ENCODE results near the gene PRSS57. TPM values are rescaled to one million over a fixed set of nuclear protein-coding genes. Genes with fewer than 3 reads are reported as not detected.

PRSS57 gene
- total RNA-seq, 1 experiment from 2014 or later, result not detected

DNA sequence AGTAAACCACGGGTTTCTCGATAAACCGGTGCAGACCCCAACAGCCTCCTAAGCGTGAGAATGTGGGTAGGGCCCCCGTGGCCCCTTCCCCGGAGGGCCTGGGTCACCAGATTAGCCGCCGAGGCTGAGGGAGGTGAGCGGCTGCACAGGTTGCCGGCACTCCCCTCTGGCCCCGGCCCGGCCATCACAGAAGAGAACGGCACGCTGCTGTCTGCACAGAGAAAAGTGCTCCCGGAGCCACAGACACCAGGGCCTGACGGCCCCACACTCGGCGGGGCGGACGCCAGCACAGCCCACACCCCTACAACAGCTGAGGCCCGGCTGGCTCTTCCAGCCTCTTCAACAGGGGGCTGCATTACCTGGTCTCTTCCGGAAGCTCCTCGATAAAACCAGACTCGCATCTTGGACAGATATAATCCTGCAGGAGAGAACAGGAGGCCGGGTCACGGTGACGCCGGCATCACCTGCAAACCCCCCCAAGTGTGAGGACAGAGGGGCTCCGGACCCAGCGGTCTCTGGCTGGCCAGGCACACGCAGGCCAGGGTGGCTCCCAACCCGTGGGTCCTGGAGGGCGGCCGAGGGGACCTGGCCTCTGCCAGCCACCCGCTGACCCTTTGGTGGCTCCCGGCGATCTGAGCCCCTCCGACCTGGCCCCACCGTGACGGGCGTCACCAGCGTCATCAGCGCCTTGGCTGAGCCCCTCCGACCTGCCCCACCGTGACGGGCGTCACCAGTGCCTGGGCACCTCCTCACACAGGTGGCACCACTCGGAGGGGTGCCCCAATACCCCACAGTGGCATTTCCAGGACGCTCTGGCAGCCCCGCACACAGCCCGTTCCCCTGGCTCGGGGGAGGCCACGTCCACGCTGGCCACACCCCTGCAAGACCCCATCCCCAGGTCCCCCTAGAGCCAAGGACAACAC, 42.5 kb downstream of the PRSS57 start:
- no peaks in the 10 kb centered on the region for H3K4me1 ChIP-seq (replicated peaks)

DNA sequence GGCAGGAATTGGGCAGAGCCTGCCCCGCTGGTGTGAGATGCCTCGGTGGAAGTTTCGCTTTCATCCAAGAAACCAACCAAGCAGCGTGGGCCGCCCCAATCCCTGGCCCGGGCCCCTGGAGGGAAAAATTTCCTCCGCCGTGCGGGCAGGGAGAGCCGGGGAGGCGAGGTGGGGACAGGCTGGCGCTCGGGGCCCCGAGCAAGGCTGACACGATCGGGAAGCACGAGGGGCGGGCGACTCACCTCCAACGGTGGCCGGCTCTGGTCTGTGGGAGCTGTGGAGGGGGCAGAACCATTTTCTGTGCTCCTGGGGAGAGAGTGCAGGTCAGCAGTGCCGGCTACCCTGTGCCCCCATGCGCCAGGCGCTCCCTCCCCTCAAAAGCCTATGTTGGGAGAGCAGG, 43.3 kb downstream of the PRSS57 start:
- Histone ChIP-seq H3K4me3 (no peak overlapping the region), H3K4me1 (replicated peaks) (no peaks in the 10 kb centered on the region), H3K9me3 (replicated peaks) (no peaks in the 10 kb centered on the region), H3K27ac (no peak overlapping the region), H3K27me3 (replicated peaks) (no peaks in the 10 kb centered on the region), H3K36me3 (peaks cover 80% of the 10 kb centered on the region)
- peak in 1 of 2 experiments; percentile 47 for DNase-seq (ENCODE audit: low read depth in 1 of 2, low spot score in 2 of 2)

More for the DNA sequence above, 42.5 kb downstream of the PRSS57 start:
- no peaks in the 10 kb centered on the region for H3K9me3 ChIP-seq (replicated peaks)
- no peaks in the 10 kb centered on the region for H3K27me3 ChIP-seq (replicated peaks)
- no peak overlapping the region for H3K4me3 ChIP-seq
- DNase-seq (ENCODE audit: low read depth in 1 of 2, low spot score in 2 of 2), result no peak
- peaks cover 78% of the 10 kb centered on the region for H3K36me3 ChIP-seq
- no peak overlapping the region for H3K27ac ChIP-seq

DNA sequence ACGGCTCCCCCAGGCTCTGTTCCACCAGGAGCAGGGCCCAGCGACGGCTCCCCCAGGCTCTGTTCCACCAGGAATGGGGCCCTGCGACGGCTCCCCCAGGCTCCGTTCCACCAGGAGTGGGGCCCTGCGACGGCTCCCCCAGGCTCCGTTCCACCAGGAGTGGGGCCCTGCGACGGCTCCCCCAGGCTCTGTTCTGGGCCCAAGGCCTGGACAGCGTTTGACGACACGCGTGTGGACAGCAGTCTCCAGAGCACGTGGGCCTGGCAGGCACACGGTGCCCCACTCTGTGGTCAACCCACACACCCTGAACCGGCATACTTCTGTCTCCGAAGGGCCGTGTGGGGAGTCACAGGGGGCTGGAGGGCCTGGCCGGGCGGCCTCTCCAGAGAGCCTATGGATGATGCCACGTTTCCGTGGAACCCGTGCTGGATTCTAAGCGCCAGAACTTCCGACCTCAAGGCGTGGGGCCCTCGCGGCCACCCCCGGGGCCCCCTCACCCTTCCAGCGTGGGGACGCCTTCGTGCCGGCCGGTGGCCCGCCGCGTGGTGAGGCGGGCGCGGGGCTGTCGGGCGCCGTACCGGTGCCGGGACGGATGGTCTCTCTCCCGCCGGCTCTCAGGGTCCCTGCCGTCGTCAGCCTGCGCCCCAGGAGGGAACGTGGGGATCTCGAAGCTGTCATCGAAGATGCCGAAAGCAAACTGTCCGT, 44.0 kb downstream of the PRSS57 start:
- H3K27me3 ChIP-seq (replicated peaks), result no peaks in the 10 kb centered on the region
- H3K4me1 ChIP-seq (replicated peaks), result no peaks in the 10 kb centered on the region
- no peak overlapping the region for H3K4me3 ChIP-seq
- no peak for DNase-seq (ENCODE audit: low read depth in 1 of 2, low spot score in 2 of 2)
- peaks cover 82% of the 10 kb centered on the region for H3K36me3 ChIP-seq
- H3K9me3 ChIP-seq (replicated peaks), result no peaks in the 10 kb centered on the region
- no peak overlapping the region for H3K27ac ChIP-seq

DNA sequence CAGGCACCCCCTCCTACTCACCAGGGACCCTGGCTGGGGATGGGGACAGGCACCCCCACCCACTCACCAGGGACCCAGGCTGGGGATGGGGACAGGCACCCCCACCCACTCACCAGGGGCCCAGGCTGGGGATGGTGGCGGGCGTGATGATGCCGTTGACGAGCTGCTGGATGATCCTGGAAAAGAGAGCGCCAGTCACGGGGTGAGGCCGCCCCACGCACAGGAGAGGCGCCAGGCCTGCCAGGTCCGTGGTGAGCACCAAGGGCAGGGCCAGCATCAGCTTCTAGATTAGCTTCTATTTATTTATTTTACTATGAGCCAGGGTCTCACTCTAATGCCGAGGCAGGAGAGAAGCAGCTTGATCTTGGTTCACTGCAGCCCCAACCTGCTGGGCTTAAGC, 45.1 kb downstream of the PRSS57 start:
- Histone ChIP-seq H3K27me3 (replicated peaks) (no peaks in the 10 kb centered on the region), H3K4me3 (no peak overlapping the region), H3K4me1 (replicated peaks) (no peaks in the 10 kb centered on the region), H3K36me3 (peaks cover 86% of the 10 kb centered on the region), H3K9me3 (replicated peaks) (no peaks in the 10 kb centered on the region), H3K27ac (no peak overlapping the region)
- DNase-seq (ENCODE audit: low read depth in 1 of 2, low spot score in 2 of 2), result no peak

DNA sequence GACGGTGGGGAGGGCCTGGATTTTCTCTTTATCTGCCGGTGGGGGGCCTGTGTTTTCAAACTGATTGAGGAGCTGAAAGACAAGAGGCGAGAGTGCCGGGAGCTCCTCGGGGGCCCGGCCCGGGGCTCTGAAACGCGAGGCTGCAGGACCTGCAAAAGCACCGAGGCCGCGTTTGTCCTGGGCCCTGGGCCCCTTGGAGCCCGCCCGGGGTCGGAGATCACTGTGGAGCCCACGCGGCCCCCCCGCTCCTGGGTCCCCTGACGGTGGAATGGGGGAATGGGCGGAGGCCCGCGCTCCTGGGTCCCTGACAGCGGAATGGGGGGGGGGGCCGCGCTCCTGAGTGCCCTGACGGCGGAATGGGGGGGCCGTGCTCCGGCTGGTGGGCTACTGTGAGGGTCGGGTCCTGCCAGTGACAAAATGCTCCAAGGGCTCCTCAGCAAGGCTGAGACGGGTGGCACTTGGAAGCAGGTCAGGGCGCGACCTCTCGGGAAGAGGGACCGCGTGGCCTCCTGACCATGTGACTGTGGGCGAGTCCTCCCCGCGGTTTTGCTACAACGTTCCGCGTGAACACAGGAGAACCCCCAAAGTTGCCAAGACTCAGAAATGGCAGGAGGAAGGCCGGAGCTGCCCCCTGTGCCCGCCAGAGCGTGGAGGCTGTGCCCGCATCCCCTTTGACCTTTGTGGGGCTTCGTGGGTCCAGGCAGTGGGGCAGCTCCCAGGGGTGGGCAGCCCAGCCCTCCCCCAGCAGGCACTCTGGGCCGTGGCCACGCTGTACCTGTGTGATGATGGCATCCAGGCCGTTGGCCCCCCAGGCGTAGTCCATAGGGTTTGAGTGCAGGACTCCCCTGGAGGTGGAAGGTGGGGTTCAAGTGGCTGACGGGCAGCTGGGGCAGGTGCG, 46.1 kb downstream of the PRSS57 start:
- Histone ChIP-seq H3K9me3 (replicated peaks) (no peaks in the 10 kb centered on the region), H3K4me3 (no peak overlapping the region), H3K27me3 (replicated peaks) (no peaks in the 10 kb centered on the region), H3K4me1 (replicated peaks) (no peaks in the 10 kb centered on the region), H3K36me3 (peaks cover 85% of the 10 kb centered on the region), H3K27ac (no peak overlapping the region)
- peak in 1 of 2 experiments; percentile 42 for DNase-seq (ENCODE audit: low read depth in 1 of 2, low spot score in 2 of 2)

DNA sequence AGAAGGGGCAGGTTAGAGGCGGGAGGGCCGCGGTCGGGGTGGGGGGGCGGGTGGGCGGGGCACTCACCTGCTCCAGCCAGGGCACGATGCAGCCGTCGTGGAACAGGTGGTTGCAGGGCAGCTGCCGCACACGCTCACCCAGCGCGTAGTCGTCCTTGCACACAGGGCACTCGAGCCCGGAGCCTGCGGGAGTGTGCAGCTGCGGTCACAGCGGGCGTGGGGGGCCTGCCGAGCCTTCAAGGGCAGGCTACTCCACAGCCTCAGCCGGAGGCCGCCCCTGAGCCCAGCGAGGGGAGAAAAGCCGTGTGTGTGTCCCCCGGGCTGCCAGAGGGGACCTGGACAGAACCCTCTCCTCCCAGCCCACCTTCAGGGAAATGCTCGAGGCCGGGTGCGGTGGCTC, 46.9 kb downstream of the PRSS57 start:
- H3K36me3 ChIP-seq, result peaks cover 79% of the 10 kb centered on the region
- H3K27me3 ChIP-seq (replicated peaks), result no peaks in the 10 kb centered on the region
- H3K27ac ChIP-seq, result no peak overlapping the region
- no peaks in the 10 kb centered on the region for H3K9me3 ChIP-seq (replicated peaks)
- no peak for DNase-seq (ENCODE audit: low read depth in 1 of 2, low spot score in 2 of 2)
- H3K4me3 ChIP-seq, result no peak overlapping the region
- H3K4me1 ChIP-seq (replicated peaks), result no peaks in the 10 kb centered on the region

DNA sequence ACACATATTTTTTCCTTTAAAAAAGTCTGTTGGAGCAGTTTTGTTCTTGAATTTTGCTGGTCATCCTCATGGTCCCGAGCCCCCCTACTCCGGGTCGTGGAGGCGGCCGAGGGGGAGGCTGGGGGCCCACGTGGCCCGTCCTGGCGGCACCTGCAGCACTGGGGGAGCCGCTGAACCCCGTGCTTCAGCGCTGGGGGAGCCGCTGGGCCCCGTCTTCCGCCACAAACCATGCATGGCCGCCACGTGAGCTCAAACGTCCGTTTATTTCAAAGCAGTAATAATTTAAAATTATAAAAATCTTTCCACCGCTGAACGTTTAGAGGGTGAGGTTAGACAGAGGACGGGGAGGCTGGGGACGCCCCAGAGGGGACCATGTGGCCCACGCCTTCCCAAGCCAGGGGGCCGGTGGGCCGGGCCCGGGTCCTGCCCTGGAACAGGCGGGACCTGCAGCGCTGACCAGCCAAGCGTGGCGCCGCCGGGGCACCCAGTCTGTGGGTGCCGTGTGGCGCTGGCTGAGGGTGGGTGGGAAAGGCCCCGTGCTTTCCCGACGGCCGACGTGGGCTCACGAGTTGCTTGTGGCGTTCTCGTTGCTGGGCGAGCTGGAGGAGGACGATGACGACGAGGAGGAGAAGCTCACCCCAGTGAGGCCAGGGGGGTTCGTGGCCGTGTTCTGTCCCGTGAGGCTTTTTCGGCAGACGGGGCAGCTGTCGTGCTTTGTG, 47.5 kb downstream of the PRSS57 start:
- H3K4me3 ChIP-seq, result no peak overlapping the region
- DNase-seq (ENCODE audit: low read depth in 1 of 2, low spot score in 2 of 2), result no peak
- H3K4me1 ChIP-seq (replicated peaks), result no peaks in the 10 kb centered on the region
- H3K36me3 ChIP-seq, result peaks cover 73% of the 10 kb centered on the region
- no peaks in the 10 kb centered on the region for H3K9me3 ChIP-seq (replicated peaks)
- H3K27me3 ChIP-seq (replicated peaks), result no peaks in the 10 kb centered on the region
- no peak overlapping the region for H3K27ac ChIP-seq

DNA sequence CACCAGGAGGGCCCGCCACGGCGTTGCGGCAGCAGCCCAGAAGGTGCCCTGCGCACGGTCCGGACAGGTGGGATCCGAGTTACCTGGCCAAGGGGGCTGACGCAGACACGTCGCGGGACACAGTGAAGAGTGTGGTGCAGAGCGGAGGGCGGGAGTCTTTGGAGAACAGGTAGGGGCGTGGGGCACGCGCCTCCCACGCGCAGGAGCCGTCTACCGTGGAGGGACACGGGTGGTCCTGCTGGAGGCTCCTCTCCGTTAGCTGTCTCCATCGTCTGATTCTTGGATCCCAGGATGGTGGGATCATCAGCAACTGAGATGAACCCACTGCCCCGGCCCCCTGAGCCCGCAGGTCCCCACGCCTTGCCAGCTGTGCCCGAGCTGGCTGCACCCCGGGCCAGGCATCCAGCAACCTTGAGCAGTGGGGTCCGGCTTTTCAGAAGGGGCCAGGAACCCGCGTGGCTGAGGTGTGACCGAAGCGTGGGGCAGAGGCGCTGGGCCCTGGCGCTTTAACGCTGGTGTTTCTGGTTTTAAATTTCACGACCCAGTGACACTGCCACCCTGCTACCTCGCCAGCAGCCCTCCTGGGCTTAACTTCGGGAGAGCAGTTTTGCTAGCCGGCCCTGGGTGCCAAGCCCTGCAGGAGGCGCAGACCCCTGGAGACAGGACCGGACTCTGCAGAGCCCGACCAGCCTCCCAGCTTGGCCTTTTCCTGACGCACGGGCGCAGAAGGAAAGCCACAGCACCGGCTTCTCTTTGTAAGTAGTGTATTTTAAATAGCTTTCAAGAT, 48.3 kb downstream of the PRSS57 start:
- DNase-seq (ENCODE audit: low read depth in 1 of 2, low spot score in 2 of 2), result no peak
- Histone ChIP-seq H3K4me1 (replicated peaks) (no peaks in the 10 kb centered on the region), H3K27ac (no peak overlapping the region), H3K9me3 (replicated peaks) (no peaks in the 10 kb centered on the region), H3K27me3 (replicated peaks) (no peaks in the 10 kb centered on the region), H3K36me3 (peaks cover 66% of the 10 kb centered on the region), H3K4me3 (no peak overlapping the region)

DNA sequence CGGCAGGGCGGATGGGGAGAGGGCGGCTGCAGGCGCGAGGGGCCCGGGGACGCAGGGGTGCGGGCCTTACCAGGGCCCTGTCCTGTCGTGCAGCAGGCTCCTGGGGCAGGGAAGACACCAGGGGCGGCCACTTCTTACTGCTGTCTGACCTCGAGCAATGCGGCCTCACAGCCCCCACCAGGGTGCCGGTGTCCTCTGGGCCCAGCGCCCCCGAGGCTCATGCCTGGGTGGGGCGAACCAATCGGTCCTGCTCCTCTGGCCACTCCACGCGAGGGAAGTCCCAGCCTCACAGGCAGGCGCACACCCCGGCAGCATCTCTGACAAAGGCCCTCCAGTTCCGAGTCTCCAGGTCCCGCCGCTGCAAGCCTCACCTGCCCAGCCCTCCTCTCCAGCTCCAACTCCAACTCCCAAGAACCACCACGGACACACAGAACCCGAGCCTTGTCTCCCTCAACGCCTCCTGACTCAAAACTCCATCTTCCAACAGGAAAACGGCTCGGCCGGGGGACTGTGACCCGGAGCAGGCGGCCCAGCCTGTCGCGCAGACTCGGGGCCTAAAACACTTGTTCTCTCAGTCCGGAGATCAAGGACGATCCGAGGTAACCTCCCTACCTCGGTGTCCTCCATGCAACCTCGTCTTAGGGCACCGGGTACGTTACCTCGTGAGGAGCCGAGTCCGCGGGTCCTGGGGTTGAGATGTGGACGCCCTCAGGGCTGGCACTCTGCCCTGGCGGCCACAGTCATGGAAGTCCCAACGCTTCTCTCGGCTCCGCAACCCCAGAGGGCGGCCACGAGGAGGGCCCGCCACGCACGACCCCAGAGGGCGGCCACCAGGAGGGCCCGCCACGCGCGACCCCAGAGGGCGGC, 49.1 kb downstream of the PRSS57 start:
- H3K36me3 ChIP-seq, result peaks cover 57% of the 10 kb centered on the region
- no peak for DNase-seq (ENCODE audit: low read depth in 1 of 2, low spot score in 2 of 2)

DNA sequence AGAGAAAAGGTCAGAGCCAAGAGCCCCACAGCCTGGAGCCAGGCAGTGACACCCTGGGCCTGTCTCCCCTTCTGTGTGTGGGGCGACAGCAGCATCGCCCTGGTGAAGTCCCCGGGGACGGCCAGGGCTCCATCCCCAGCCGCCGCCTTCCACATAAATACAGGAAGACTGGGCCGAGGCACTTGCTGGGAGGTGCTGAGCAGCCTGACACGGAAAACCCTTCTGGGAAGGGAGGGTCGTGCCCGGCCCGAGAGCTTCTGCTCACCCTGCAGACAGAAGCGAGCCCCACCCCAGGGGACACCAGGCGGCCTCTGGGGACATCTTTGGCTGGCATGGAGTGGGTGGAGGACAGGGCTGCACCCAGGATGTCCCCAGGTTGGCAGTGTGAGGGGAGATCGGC, 50.5 kb downstream of the PRSS57 start:
- Histone ChIP-seq H3K4me3 (no peak overlapping the region), H3K36me3 (peaks cover 50% of the 10 kb centered on the region), H3K9me3 (replicated peaks) (no peaks in the 10 kb centered on the region), H3K27ac (no peak overlapping the region), H3K4me1 (replicated peaks) (peaks cover 5% of the 10 kb centered on the region), H3K27me3 (replicated peaks) (no peaks in the 10 kb centered on the region)
- DNase-seq (ENCODE audit: low read depth in 1 of 2, low spot score in 2 of 2), result no peak

More for the DNA sequence above, 49.1 kb downstream of the PRSS57 start:
- no peak overlapping the region for H3K4me3 ChIP-seq
- H3K27ac ChIP-seq, result no peak overlapping the region
- no peaks in the 10 kb centered on the region for H3K4me1 ChIP-seq (replicated peaks)
- no peaks in the 10 kb centered on the region for H3K27me3 ChIP-seq (replicated peaks)
- no peaks in the 10 kb centered on the region for H3K9me3 ChIP-seq (replicated peaks)

DNA sequence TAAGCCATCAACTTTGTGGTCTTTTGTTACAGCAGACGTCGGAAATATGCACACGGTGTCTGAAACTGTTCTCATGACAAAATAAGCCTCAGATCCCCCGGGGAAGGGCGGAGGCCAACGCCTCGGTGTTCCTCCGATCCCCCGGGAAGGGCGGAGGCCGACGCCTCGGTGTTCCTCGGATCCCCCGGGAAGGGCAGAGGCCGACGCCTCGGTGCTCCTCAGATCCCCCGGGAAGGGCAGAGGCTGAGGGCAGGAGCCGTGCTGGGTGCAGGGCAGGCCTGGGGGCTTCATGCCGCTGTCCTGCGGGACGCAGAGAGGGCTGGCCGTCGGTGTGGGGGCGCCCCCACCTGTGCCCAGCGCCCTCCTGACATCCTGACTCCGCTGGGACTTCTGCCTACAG, 50.9 kb downstream of the PRSS57 start:
- peaks cover 7% of the 10 kb centered on the region for H3K4me1 ChIP-seq (replicated peaks)
- no peak overlapping the region for H3K4me3 ChIP-seq
- no peak overlapping the region for H3K27ac ChIP-seq
- H3K9me3 ChIP-seq (replicated peaks), result no peaks in the 10 kb centered on the region
- H3K27me3 ChIP-seq (replicated peaks), result no peaks in the 10 kb centered on the region; the same call in 1 of the 2 replicates
- peaks cover 48% of the 10 kb centered on the region for H3K36me3 ChIP-seq
- no peak for DNase-seq (ENCODE audit: low read depth in 1 of 2, low spot score in 2 of 2)

DNA sequence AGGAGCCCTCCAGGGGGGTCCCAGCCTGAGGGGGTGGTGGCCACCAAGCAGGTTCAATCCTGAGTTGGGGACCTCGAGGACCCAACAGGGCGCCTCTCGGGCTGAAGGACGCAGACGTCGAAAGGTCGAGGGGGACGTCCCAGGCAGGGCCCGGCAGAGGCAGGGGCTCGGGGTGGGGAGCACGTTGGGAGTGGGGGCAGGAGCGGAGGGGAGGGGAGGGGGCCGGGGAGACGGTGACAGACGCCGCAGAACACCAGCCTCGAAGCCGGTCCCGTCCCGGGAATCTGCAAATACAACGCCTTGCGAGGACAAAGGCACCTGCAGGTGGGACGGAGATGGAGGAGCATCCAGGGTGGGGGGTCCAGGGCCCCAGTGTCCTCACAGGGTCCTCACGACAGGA, 51.5 kb downstream of the PRSS57 start:
- DNase-seq (ENCODE audit: low read depth in 1 of 2, low spot score in 2 of 2), result no peak
- H3K4me1 ChIP-seq (replicated peaks), result peaks cover 14% of the 10 kb centered on the region
- no peaks in the 10 kb centered on the region for H3K9me3 ChIP-seq (replicated peaks)
- H3K36me3 ChIP-seq, result peaks cover 41% of the 10 kb centered on the region
- no peak overlapping the region for H3K4me3 ChIP-seq
- H3K27ac ChIP-seq, result no peak overlapping the region
- no peaks in the 10 kb centered on the region; the same call in 1 of the 2 replicates for H3K27me3 ChIP-seq (replicated peaks)
